Activated T-cell treated with anti-CD3 and anti-CD28 coated beads for 4 hours (primary cell): ENCODE results near the gene PRPF18.
"Not testable (repeated sequence)": the region's sequence is repeated elsewhere in the genome, so short reads cannot be mapped to it uniquely, and the experiment has no call there.

Experiments
- DNase-seq: peaks from one replicate; pipeline ENCODE4 v3.0.0-alpha.2; 2020

Gene PRPF18

DNA sequence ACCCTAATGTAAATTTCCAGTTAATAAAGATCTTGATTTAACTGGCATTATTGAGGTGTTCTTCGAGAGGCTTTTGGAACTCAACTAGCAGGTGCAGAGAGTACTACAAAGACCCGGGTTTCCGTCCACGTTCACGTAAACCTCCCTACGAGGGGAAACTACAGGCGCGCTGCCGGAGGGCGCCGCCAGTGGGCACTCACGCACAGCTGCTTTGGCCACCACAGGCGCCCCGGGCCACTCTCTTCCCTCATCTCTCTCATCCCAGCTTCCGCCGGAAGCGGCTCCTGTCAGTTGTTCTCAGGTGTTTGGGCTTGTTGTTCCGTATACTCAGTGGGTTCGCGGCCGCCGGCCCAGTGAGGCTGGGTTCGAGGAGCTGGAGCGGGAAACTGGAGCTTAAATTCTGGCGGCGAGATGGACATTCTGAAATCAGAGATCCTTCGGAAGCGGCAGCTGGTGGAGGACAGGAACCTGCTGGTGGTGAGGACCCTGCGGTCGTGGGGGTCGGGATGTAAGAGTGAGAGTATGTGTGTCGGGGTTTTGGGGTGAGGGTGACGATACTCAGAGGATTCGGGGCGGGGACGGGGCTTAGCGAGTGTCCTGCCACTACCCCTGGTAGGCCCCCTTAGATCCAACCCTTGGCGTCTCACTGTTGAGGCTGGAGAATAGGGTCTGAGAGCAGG is at the start of gene PRPF18:
PRPF18 (plus strand) TSS at position 290 of the 680 bp plus-strand sequence; CDS start at position 412, 122 bp downstream.
- DNase-seq, result peak; percentile 92

DNA sequence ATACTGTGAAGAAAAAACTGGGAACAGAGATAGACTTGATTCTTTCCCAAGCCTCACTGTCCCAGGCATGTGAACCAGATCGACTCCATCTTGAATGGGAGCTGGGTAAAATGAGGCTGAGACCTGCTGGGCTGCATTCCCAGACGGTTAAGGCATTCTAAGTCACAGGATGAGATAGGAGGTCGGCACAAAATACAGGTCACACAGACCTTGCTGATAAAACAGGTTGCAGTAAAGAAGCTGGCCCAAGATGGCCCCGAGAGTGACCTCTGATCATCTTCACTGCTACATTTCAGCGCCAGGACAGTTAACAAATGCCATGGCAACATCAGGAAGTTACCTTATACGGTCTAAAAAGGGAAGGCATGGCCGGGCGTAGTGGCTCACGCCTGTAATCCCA is 48.8 kb upstream of the PRPF18 start:
- DNase-seq, result not testable (repeated sequence)

DNA sequence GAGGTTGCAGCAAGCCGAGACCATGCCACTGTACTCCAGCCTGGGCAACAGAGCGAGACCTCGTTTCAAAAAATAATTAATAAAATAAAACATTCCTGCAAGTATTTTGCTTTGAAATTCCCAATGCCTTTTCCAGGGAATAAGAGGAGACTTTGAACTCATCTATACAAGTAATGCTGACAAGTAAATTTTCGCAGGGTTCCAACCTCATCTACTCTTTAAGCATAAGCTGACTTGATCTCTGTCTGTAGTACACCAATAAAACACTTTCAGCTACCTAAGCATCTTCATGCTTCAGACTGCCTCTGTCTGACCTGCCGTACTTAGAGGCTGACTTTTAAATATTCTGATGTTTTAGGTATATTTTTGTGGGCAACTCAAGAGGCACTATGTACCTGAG is 44.2 kb upstream of the PRPF18 start:
- DNase-seq, result no peak

GRCh38 chr10:13550802-13551201 is 36.0 kb upstream of the PRPF18 start:
- DNase-seq, result no peak

- DNase-seq, result no peak
These were observed 30.8 kb upstream of the PRPF18 start for GRCh38 chr10:13555884-13556510.

DNA sequence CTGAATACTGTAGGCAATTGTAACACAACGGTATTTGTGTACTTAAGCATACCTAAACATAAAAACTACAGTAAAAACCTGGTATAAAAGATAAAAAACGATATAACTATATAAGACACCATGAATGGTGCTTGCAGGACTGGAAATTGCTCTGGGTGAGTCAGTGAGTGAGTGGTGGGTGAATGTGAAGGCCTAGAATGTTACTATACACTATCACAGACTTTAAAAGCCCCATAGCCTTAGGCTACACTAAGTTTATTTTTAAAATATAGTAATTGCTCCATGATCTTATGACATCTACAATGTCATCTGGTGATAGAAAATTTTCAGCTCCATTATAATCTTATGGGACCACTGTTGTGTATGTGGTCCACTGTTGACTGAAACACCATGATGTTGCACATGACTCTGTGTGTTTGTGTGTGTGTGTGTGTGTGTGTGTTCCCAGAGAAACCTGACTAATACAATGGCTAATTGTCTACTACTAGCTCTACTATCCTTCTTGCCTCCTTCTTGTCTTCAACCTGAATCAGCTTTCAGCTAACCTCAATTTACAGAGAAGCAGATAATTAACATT is 27.6 kb upstream of the PRPF18 start:
- no peak for DNase-seq

GRCh38 chr10:13560597-13560996 is 26.2 kb upstream of the PRPF18 start:
- DNase-seq, result no peak

DNA sequence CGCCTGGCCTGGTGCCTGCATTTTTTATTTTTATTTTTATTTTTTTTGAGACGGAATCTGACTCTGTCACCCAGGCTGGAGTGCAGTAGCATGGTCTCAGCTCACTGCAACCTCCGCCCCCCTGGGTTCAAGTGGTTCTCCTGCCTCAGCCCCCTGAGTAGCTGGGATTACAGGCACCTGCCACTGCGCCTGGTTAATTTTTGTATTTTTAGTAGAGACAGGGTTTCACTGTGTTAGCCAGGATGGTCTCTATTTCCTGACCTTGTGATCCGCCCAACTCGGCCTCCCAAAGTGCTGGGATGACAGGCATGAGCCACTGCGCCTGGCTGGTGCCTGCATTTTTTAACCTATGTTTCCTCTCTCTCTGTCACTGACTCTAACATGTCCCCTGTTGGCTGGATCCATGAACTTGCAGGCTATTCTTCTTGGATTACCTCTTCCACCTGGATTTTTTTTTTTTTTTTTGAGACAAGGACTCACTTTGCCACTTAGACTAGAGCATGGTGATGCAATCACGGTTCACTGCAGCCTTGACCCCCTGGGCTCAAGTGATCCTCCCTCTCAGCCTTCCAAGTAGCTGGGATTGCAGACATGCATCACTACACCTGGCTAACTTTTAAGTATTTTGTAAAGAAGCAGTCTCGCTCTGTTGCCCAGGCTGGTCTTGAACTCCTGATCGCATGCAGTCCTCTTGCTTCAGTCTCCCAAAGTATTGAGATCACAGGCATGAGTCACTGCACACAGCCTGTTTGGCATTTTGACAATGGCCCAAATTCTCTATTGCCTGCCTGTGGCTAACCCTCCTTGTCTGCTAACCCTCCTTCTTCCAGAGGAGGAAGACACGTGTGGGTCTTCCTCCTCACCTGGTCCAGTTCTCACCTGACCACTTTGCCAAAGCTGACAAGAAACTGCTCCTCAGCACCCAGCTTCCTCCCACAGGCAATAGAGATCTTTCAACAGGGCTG is 23.0 kb upstream of the PRPF18 start:
- no peak for DNase-seq

- DNase-seq, result no peak
These were observed 22.2 kb upstream of the PRPF18 start for GRCh38 chr10:13564576-13564975.

DNA sequence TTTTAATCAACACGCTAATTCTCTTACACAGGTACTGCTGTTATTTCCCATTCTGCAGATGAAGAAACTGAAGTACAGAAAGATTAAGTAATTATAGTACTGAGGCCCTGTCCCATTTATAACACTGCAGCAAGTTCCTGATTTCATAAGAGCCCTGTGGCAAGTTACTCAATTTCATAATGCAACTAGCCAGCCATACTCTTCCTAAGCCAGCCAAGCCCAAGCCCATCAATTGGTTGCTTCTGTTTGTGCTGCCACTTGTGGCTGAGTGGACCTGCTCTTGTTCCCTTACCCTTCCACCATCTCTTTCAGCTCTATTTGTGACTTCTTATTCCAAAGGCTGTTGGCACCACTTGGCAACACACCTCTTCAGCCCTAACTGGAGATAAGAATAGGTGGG is 19.7 kb upstream of the PRPF18 start:
- DNase-seq, result no peak

DNA sequence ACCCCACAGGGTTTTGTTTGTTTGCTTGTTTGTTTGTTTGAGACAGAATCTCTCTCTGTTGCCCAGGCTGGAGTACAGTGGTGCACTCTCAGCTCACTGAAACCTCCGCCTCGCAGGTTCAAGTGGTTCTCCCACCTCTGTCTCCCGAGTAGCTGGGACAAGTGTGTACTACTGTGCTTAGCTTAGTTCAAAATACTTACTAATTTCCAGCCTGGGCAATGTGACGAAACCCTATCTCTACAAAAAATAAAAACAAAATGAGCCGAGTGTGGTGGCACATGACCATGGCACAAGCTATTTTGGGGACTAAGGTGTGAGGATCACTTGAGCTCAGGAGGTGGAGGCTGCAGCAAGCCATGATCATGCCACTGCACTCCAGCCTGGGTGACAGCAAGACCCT is 15.2 kb upstream of the PRPF18 start:
- DNase-seq, result no peak

- no peak for DNase-seq
These were observed 12.8 kb upstream of the PRPF18 start for GRCh38 chr10:13573960-13574359.

DNA sequence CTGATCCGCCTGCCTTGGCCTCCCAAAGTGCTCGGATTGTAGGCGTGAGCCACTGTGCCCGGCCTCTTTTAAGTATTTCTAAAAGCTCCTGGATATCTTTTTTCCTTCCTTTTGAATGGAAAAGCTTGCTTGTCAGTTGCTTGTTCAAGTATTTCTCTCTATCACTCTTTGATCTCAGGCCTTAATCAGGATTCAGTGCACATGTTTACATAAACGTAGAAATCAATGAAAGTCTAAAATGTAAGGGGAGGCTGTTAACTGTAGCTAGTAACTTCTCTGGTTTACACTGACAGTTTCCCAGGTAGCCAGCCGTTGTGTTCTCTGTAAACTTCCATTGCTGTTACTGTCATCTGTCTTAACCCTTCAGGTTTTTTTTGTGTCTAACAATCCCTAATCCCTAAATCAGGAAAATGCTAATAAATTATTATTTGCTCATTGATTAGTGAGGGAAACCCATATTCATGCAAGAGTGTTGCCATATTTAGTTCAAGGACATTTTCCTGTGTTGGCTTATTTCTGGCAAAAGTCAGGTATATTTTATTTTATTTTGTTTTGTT is 1.5 kb upstream of the PRPF18 start:
- DNase-seq, result no peak

DNA sequence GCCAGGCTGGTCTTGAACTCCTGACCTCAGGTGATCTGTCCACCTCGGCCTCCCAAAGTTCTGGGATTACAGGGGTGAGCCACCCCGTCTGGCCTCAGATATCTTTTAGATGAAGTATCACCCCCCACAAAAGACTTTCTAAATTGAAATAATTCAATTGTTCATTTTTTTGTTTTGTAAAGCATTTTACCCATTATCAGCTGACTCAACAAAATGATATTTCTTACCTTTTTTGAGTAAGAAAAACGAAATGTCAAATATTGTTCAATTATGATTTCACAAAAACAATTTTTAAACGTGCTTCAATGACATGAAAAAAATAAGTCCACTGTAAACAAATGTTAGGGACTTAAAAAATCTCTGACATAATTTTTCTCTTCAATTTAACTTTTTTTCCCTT is 822 bp upstream of the PRPF18 start:
- no peak for DNase-seq

DNA sequence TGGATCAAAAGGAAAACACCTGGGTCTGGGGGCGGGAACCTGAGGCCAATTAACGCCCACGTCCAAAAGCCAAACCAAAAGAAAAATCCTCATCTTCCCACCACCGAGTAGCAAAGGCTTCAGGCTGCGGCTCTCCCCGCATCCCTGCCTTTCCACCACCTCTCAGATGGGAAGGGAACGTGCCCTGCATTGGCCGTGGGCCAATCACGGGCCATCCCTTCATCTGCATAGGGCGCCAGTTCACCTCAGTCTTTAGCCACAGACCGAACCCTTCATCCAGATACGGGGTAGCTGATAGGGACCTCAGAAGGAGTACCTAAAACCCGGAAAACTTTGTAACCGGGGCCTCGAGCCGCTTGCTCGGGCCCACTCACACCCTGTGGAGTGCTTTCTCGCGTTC is 626 bp downstream of the PRPF18 start:
- no peak for DNase-seq

- DNase-seq, result no peak
These were observed 2.6 kb downstream of the PRPF18 start for GRCh38 chr10:13589316-13589715.

DNA sequence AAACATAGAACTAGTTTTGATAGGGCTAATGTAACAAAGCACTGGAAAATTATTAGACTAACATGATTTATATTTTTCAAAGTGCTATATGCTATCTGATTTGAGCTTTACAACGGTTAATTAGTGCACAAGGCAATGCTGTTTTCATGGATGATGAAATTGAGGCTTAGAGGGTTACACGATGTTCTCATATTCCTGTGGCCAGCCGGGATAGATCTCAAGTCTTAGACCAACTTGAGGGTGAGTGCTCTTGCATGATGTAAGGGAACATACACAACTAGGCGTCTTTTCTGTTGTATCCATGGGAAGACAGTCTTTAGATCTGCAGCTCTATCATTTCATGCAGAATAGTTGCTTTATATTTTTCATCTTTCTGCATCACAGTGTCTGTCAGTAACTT is 4.1 kb downstream of the PRPF18 start:
- DNase-seq, result no peak

GRCh38 chr10:13592306-13592705 is 5.5 kb downstream of the PRPF18 start:
- no peak for DNase-seq

DNA sequence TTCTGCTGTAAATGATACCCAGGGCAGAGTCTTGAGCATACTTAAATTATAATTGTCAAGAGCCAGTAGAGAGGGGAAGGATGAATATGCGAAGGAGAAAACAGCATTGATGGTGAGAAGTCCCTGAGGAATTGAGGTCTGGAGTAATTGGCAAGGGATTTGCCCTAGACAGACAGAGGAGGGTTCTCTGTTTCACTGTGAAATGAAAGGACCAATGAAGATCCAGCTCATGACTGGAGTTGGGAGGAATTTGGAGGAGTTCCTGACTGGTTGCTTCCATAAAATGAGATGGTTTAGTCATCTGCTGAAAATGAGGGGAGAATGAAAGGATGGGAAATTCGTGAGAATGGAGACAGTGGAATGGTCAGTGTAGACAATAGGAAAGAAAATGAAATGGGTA is 6.8 kb downstream of the PRPF18 start:
- DNase-seq, result no peak

DNA sequence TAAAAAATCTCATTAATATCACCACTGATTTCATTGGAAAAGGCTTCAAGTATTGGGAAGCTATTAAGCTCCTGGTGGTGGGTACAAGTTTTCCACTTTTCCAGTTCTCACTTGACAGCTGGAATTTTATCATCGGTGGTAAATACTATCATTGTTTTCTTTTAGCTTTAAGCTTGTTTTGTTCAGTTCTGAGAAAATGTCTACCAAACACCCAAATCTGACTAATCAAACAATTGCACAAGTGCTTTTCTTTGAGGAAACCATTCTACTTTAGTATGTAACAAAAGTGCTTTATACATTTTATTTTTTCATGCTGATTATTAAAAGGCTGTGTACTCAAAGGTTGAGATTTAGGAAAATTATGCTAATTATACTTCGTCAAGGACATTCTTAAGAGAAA is 7.9 kb downstream of the PRPF18 start:
- no peak for DNase-seq

GRCh38 chr10:13597909-13598308 is 11.1 kb downstream of the PRPF18 start:
- DNase-seq, result no peak

DNA sequence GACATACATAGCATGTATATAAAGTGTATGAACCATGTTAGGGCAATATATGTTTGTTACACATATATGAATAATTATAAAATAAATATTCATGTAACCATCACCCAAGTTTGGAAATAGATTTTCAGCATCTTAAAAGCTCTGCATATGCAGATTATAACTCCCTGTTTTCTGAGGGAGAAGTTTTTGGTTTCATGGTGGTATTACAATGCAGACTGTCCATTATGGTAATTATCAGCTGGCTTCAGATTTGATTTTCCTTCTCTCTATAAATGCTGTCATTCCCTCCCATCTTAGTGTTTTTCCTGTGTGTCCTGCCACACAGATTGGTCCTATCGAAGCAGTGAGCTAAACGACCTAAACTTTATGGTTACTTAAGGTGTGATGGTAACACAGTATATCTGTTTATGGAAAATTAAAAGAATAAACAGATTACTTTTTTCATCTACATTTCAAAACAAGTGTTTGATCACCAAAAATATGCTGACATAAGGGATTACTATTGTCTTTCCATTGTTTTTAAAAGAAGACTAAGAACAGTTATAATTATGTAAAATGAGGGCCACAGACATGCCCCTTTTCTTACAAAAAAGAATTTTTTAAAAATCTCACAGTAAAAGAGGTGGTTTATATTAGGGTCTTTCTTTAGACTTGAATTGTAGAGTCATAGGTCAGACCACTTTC is 17.7 kb downstream of the PRPF18 start:
- DNase-seq, result no peak
